ENCODE results near the gene USP6NL. TPM values are rescaled to one million over a fixed set of nuclear protein-coding genes. Genes with fewer than 3 reads are reported as not detected.

Gene USP6NL
- total RNA-seq, 1 experiment from 2014 or later = 27.5 TPM

DNA sequence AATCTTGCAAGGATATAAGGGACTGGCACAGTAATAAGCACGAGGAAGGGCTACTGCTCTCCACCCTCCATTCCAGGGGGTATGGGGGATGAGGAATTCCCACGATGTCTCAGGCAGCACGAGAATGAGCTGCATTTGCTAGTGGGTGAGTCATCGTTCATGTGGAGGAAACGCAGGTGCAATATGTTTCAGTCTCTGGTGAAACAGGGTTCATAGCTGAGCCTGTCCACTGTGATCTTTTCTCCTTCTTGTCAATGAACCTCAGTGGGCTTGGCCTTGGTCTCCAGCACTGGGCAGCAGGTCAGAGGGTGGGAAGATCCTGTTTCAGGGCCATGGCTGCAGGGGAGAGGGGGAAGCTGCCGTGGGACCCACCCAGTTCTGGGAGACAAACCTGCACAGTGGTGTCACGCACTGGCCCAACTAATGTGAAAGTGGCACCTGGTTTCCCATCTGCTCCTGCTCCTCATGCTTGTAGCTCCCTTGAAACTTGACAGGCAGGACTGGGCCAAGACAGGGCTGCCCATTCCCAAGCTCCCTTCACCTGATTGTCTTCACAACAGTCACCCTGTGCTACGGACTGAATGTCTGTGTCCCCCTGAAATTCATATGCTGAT lies 181.9 kb downstream of the USP6NL start:
- no TSS peak for BruUV-seq (replicated peaks)
- peak; percentile 30 for DNase-seq
- peaks cover 1% of the 10 kb centered on the region for H3K27me3 Mint-ChIP-seq (ENCODE audit: unreplicated experiment)
- no peak overlapping the region for H3K4me3 Mint-ChIP-seq (ENCODE audit: low read depth, unreplicated experiment)
- H3K4me1 Mint-ChIP-seq (ENCODE audit: low read depth, unreplicated experiment) = no peaks in the 10 kb centered on the region
- intact Hi-C loops (cut with micrococcal nuclease; ENCODE audit: unreplicated experiment) = no loop called here
- CTCF ChIA-PET = interaction anchor here (1.1 kb wide), 1 partner anchor 11 kb away, joined by 6 read pairs; no protein-coding TSS in a partner anchor
- no peaks in the 10 kb centered on the region for H3K36me3 Mint-ChIP-seq (ENCODE audit: insufficient read depth, unreplicated experiment)
- TF ChIP-seq, protein P1, sequence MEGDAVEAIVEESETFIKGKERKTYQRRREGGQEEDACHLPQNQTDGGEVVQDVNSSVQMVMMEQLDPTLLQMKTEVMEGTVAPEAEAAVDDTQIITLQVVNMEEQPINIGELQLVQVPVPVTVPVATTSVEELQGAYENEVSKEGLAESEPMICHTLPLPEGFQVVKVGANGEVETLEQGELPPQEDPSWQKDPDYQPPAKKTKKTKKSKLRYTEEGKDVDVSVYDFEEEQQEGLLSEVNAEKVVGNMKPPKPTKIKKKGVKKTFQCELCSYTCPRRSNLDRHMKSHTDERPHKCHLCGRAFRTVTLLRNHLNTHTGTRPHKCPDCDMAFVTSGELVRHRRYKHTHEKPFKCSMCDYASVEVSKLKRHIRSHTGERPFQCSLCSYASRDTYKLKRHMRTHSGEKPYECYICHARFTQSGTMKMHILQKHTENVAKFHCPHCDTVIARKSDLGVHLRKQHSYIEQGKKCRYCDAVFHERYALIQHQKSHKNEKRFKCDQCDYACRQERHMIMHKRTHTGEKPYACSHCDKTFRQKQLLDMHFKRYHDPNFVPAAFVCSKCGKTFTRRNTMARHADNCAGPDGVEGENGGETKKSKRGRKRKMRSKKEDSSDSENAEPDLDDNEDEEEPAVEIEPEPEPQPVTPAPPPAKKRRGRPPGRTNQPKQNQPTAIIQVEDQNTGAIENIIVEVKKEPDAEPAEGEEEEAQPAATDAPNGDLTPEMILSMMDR (IDR thresholded peaks at IDR 0.05; ENCODE audit: unreplicated experiment) = no peak
- H3K27ac Mint-ChIP-seq (ENCODE audit: unreplicated experiment) = no peak overlapping the region
- no peaks in the 10 kb centered on the region for H3K9me3 Mint-ChIP-seq (ENCODE audit: low read depth, unreplicated experiment)

DNA sequence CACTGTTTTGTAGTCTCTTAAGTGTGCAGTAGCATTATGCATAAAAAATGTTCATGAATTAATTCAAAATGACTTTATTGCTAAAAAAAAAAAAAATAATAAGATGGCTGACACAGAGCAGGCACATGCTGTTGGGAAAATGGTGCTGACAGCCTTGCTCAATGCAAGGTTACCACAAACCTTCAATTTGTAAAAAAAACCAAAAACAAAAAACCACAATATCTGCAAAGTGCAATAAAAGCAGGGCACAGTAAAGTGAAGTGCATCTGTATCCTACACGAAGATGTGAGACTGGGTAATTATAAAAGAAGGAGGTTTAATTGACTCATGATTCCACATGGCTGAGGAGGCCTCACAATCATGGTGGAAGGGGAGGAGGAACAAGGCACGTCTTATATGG lies 185.8 kb downstream of the USP6NL start:
- Mint-ChIP-seq H3K27ac (ENCODE audit: unreplicated experiment) (no peak overlapping the region), H3K36me3 (ENCODE audit: insufficient read depth, unreplicated experiment) (no peaks in the 10 kb centered on the region), H3K4me3 (ENCODE audit: low read depth, unreplicated experiment) (no peak overlapping the region), H3K4me1 (ENCODE audit: low read depth, unreplicated experiment) (no peaks in the 10 kb centered on the region), H3K27me3 (ENCODE audit: unreplicated experiment) (peaks cover 6% of the 10 kb centered on the region), H3K9me3 (ENCODE audit: low read depth, unreplicated experiment) (peaks cover under 1% of the 10 kb centered on the region)
- no peak for DNase-seq
- BruUV-seq (replicated peaks) = no TSS peak
- intact Hi-C loops (cut with micrococcal nuclease; ENCODE audit: unreplicated experiment) = loop anchor here (2.0 kb wide), 1 partner anchor 47 kb away; no protein-coding TSS in a partner anchor
- TF ChIP-seq, protein P1 (IDR thresholded peaks at IDR 0.05; ENCODE audit: unreplicated experiment) = no peak
- CTCF ChIA-PET = interaction anchor here (0.7 kb wide), 1 partner anchor 157 kb away, joined by 3 read pairs; no protein-coding TSS in a partner anchor

- intact Hi-C loops (cut with micrococcal nuclease; ENCODE audit: unreplicated experiment) = loop anchor here (2.0 kb wide), 1 partner anchor 48 kb away; no protein-coding TSS in a partner anchor
- BruUV-seq (replicated peaks) = no TSS peak
- CTCF ChIA-PET = no interaction called here
- Mint-ChIP-seq H3K36me3 (ENCODE audit: insufficient read depth, unreplicated experiment) (no peaks in the 10 kb centered on the region), H3K4me1 (ENCODE audit: low read depth, unreplicated experiment) (no peaks in the 10 kb centered on the region), H3K27ac (ENCODE audit: unreplicated experiment) (no peak overlapping the region), H3K9me3 (ENCODE audit: low read depth, unreplicated experiment) (peaks cover 2% of the 10 kb centered on the region), H3K4me3 (ENCODE audit: low read depth, unreplicated experiment) (no peak overlapping the region), H3K27me3 (ENCODE audit: unreplicated experiment) (peaks cover 10% of the 10 kb centered on the region)
- no peak for DNase-seq
- TF ChIP-seq, protein P1 (IDR thresholded peaks at IDR 0.05; ENCODE audit: unreplicated experiment) = no peak
Observed at GRCh38 chr10:11425296-11425610, 186.2 kb downstream of the USP6NL start.

DNA sequence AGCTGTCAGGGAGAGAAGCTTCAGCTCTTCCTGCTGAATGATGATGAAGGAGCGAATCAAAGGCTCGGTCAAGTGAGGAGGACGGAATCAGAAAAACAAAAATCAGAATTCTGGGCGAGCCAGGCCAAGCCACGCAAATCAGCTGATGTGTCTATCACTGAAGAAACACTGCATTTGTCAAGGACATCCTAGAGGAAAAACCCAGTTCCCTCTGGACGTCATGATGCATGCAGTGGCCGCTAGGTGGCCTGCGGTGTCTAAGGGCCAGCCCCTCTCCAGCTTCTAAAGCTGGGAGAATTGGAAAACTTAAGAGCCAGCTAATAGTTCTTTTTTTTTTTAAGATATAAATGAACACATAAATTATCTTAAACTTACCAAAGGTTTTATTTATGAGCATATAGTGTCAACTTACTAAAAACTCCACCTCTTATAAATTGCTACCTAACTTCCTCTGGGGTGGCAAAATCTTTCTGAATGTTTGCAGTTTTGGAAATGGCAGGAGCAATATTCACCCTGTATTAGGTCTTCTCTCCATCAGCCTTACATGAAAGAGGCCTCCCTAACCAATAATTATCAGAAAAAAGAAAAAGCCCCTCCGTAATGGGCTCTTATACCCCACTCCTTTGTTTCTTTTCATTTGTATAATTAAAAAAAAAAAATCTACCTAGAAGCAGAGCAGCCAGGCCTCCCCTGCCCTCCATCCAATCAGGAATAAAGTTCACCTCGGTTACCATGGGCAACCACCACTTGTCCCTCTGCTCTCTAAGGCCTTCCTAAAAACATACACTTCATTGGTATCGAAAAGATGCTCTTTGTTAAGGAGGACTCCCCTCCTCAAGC lies 186.8 kb downstream of the USP6NL start:
- TF ChIP-seq, protein P1 (IDR thresholded peaks at IDR 0.05; ENCODE audit: unreplicated experiment) = peak; percentile 69
- H3K4me3 Mint-ChIP-seq (ENCODE audit: low read depth, unreplicated experiment) = no peak overlapping the region
- no peaks in the 10 kb centered on the region for H3K4me1 Mint-ChIP-seq (ENCODE audit: low read depth, unreplicated experiment)
- H3K9me3 Mint-ChIP-seq (ENCODE audit: low read depth, unreplicated experiment) = peaks cover 3% of the 10 kb centered on the region
- H3K36me3 Mint-ChIP-seq (ENCODE audit: insufficient read depth, unreplicated experiment) = no peaks in the 10 kb centered on the region
- intact Hi-C loops (cut with micrococcal nuclease; ENCODE audit: unreplicated experiment) = loop anchor here (1.0 to 2.0 kb wide), 2 partner anchors 48 to 334 kb away; no protein-coding TSS in a partner anchor
- peaks cover 16% of the 10 kb centered on the region for H3K27me3 Mint-ChIP-seq (ENCODE audit: unreplicated experiment)
- DNase-seq = peak; percentile 64
- BruUV-seq (replicated peaks) = no TSS peak
- no peak overlapping the region for H3K27ac Mint-ChIP-seq (ENCODE audit: unreplicated experiment)
- CTCF ChIA-PET = interaction anchor here (0.6 to 1.0 kb wide), 4 partner anchors 16 to 1816 kb away, joined by 3 to 6 read pairs (median 3); no protein-coding TSS in a partner anchor

All from Calu3 (cell line).